Stimulated activated CD4-positive, alpha-beta T cell treated with anti-CD3 and anti-CD28 coated beads, Interleukin-15, amount 100 ng/mL, for 1 hour (primary cell): ENCODE measurements around the gene MRPL33.

ENCODE experiments used
- DNase-seq, 2 donors: peaks; one replicate each; pipeline ENCODE4 v3.0.0-alpha.2; 2020; ENCODE audit warnings: low read depth in 1 of 2, low spot score in 1 of 2

The MRPL33 gene

GRCh38 chr2:27771548-27772335 lies at the start of gene MRPL33:
TSS of gene MRPL33 (plus strand) at chr2:27771719. CDS start at chr2:27771778, 59 bp downstream.
- peak; percentile 77 to 88 for DNase-seq

- DNase-seq: no peak
These were observed 49.5 kb upstream of the MRPL33 start for GRCh38 chr2:27721884-27722485.

GRCh38 chr2:27723372-27724144 lies 48.0 kb upstream of the MRPL33 start:
- DNase-seq: no peak

- DNase-seq: no peak
These were observed 47.3 kb upstream of the MRPL33 start for GRCh38 chr2:27724191-27724590.

GRCh38 chr2:27724905-27725701 lies 46.4 kb upstream of the MRPL33 start:
- DNase-seq: no peak

GRCh38 chr2:27727257-27727656 lies 44.3 kb upstream of the MRPL33 start:
- DNase-seq: no peak

GRCh38 chr2:27728081-27728858 lies 43.2 kb upstream of the MRPL33 start:
- no peak for DNase-seq

- DNase-seq: no peak
These were observed 42.3 kb upstream of the MRPL33 start for GRCh38 chr2:27729198-27729597.

GRCh38 chr2:27729614-27730013 lies 41.9 kb upstream of the MRPL33 start:
- no peak for DNase-seq

GRCh38 chr2:27730261-27730662 lies 41.3 kb upstream of the MRPL33 start:
- no peak for DNase-seq

- DNase-seq: no peak
These were observed 40.4 kb upstream of the MRPL33 start for GRCh38 chr2:27730980-27731691.

GRCh38 chr2:27734305-27734704 lies 37.2 kb upstream of the MRPL33 start:
- no peak for DNase-seq

GRCh38 chr2:27735263-27735904 lies 36.1 kb upstream of the MRPL33 start:
- peak in 1 of 2 donors; percentile 63 for DNase-seq

GRCh38 chr2:27736031-27736889 lies 35.3 kb upstream of the MRPL33 start:
- DNase-seq: no peak

GRCh38 chr2:27736890-27737204 lies 34.7 kb upstream of the MRPL33 start:
- DNase-seq: no peak

- DNase-seq: no peak
These were observed 33.7 kb upstream of the MRPL33 start for GRCh38 chr2:27737676-27738348.

GRCh38 chr2:27738349-27739057 lies 33.0 kb upstream of the MRPL33 start:
- no peak for DNase-seq
